Brain microvascular endothelial cell (primary cell): Measurements from ENCODE around the gene MEPE.
A peak's percentile ranks its signal among the peaks of the same experiment; 100 is the strongest.

Experiments
- DNase-seq: peaks from one replicate; pipeline ENCODE4 v3.0.0-alpha.2; 2020
- H3K27ac ChIP-seq: fragments of 250-450 bp; sonication (Bioruptor Pico); 2 replicates; pipeline ENCODE4 v1.5.1; 2020; ENCODE audit warnings: mild to moderate bottlenecking, moderate library complexity
- H3K27me3 ChIP-seq: fragments of 250-450 bp; sonication (Bioruptor Pico); replicated peaks from 2 replicates; pipeline ENCODE4 v1.5.1; 2020; ENCODE audit warnings: mild to moderate bottlenecking
- H3K36me3 ChIP-seq: fragments of 250-450 bp; sonication (Bioruptor Pico); replicated peaks from 2 replicates; pipeline ENCODE4 v1.5.1; 2020; ENCODE audit warnings: mild to moderate bottlenecking
- H3K4me3 ChIP-seq: 2 replicates; pipeline ENCODE4 v1.5.1; 2011; ENCODE audit warnings: low read depth, mild to moderate bottlenecking, control low read depth, low read length, moderate library complexity
- CTCF ChIP-seq: IDR thresholded peaks from 2 replicates; pipeline ENCODE4 v1.5.1; 2011; ENCODE audit warnings: low read depth, mild to moderate bottlenecking, moderate library complexity, low read length, control low read depth, inconsistent platforms; ENCODE audit errors: missing control alignments
- in situ Hi-C: cut with HindIII; loops from 2 replicates; pipeline ENCODE4 v1.10.0; 2017; ENCODE audit warnings: low sequenced_read_pairs, low pct_ligation_motif_present

The MEPE gene

GRCh38 chr4:87835743-87836142 lies 3.0 kb downstream of the MEPE start:
- no peak for DNase-seq
- in situ Hi-C loops, result loop anchor here (25.0 kb wide), 1 partner anchor 298 kb away; the partner anchor contains the start of gene SPARCL1
- no peak overlapping the region for H3K27ac ChIP-seq
- no peak for TF ChIP-seq CTCF
- no peaks in the 10 kb centered on the region for H3K36me3 ChIP-seq
- no peak overlapping the region for H3K4me3 ChIP-seq
- no peaks in the 10 kb centered on the region for H3K27me3 ChIP-seq

GRCh38 chr4:87838205-87838604 lies 5.4 kb downstream of the MEPE start:
- DNase-seq, result peak; percentile 31
- peak; percentile 79 for TF ChIP-seq CTCF
- Histone ChIP-seq H3K27ac (no peak overlapping the region), H3K27me3 (no peaks in the 10 kb centered on the region), H3K4me3 (no peak overlapping the region), H3K36me3 (no peaks in the 10 kb centered on the region)
- in situ Hi-C loops, result loop anchor here (25.0 kb wide), 1 partner anchor 301 kb away; the partner anchor contains the start of gene SPARCL1

- peak; percentile 81 for TF ChIP-seq CTCF
- Histone ChIP-seq H3K36me3 (no peaks in the 10 kb centered on the region), H3K4me3 (no peak overlapping the region), H3K27me3 (no peaks in the 10 kb centered on the region), H3K27ac (no peak overlapping the region)
- peak; percentile 34 for DNase-seq
- in situ Hi-C loops, result loop anchor here (25.0 kb wide), 1 partner anchor 302 kb away; the partner anchor contains the start of gene SPARCL1
These were observed 6.3 kb downstream of the MEPE start for GRCh38 chr4:87838890-87839591.

- DNase-seq, result no peak
- Histone ChIP-seq H3K27me3 (no peaks in the 10 kb centered on the region), H3K4me3 (no peak overlapping the region), H3K36me3 (no peaks in the 10 kb centered on the region), H3K27ac (no peak overlapping the region)
- TF ChIP-seq CTCF, result no peak
- in situ Hi-C loops, result loop anchor here (25.0 kb wide), 1 partner anchor 302 kb away; the partner anchor contains the start of gene SPARCL1
These were observed 6.8 kb downstream of the MEPE start for GRCh38 chr4:87839592-87839946.

GRCh38 chr4:87840149-87840548 lies 7.4 kb downstream of the MEPE start:
- no peaks in the 10 kb centered on the region for H3K36me3 ChIP-seq
- DNase-seq, result no peak
- in situ Hi-C loops, result loop anchor here (10.0 to 25.0 kb wide), 2 partner anchors 155 to 303 kb away; partner anchors contain the start of gene SPARCL1
- no peak overlapping the region for H3K27ac ChIP-seq
- H3K27me3 ChIP-seq, result no peaks in the 10 kb centered on the region
- no peak for TF ChIP-seq CTCF
- H3K4me3 ChIP-seq, result no peak overlapping the region

GRCh38 chr4:87843936-87844335 lies 11.2 kb downstream of the MEPE start:
- Histone ChIP-seq H3K27ac (no peak overlapping the region), H3K36me3 (no peaks in the 10 kb centered on the region), H3K4me3 (no peak overlapping the region), H3K27me3 (no peaks in the 10 kb centered on the region)
- no peak for TF ChIP-seq CTCF
- peak; percentile 59 for DNase-seq
- in situ Hi-C loops, result loop anchor here (10.0 to 25.0 kb wide), 2 partner anchors 159 to 307 kb away; partner anchors contain the start of gene SPARCL1
